HG02970 (cell line): ENCODE data around the gene SF3B4.
A peak's percentile ranks its signal among the peaks of the same experiment; 100 is the strongest.

ENCODE experiments used
- ATAC-seq: cut with Tn5 transposase; IDR thresholded peaks from one replicate; pipeline ENCODE4 v1.9.1; 2021; ENCODE audit warnings: mild to moderate bottlenecking, moderate library complexity, moderate number of reproducible peaks; ENCODE audit not compliant: unreplicated experiment, low FRiP score

Gene SF3B4

GRCh38 chr1:149933208-149933607, 5.6 kb upstream of the SF3B4 start:
- no peak for ATAC-seq

DNA sequence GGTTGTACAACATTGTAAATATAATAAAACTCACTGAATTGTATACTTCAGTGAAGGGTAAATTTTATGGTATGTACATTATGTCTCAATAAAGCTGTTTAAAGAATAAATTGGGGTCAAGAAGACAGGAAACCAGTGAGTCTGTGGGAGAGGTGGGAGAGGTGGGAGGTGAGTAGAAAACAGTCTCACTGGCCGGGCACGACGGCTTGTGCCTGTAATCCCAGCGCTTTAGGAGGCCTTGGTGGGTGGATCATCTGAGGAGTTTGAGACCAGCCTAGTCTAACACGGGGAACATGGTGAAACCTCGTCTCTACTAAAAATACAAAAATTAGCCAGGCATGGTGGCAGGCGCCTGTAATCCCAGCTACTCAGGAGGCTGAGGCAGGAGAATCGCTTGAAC, 4.9 kb upstream of the SF3B4 start:
- no peak for ATAC-seq

GRCh38 chr1:149931212-149931790, 3.7 kb upstream of the SF3B4 start:
- ATAC-seq: no peak

DNA sequence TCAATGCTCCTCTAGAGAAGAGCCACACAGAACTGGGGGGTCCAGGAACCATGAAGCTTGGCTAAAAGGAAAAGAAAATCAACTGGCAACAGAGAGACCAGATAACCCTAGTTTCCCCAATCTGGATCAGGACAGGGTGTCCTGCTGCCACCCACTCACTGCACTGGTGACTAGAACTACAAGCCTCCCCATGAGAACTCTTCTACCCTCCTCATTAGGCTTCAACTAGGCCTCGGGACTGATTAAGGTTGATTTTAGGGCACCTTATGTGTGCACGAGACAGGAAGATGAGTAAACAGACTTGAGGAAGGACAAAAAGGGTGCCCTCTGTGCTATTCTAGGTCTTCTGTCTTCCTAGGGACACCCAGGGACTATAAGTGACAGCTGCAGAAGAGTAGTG, 2.3 kb upstream of the SF3B4 start:
- ATAC-seq: no peak

DNA sequence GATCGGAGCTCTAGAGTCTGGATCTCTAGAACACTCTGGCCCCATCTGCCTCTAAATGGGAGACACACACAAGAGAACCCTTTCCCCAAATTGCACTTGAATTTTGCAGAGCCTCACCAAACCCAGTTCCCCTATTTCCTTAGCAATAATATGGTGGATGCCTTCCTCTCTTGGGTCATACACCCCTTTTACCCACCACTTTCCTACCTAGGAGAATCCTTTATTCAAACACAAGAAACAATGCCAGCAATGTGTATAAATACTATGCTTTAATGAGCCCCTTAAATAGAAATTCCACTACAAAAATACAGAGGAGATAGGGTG, 760 bp upstream of the SF3B4 start:
- ATAC-seq: no peak

DNA sequence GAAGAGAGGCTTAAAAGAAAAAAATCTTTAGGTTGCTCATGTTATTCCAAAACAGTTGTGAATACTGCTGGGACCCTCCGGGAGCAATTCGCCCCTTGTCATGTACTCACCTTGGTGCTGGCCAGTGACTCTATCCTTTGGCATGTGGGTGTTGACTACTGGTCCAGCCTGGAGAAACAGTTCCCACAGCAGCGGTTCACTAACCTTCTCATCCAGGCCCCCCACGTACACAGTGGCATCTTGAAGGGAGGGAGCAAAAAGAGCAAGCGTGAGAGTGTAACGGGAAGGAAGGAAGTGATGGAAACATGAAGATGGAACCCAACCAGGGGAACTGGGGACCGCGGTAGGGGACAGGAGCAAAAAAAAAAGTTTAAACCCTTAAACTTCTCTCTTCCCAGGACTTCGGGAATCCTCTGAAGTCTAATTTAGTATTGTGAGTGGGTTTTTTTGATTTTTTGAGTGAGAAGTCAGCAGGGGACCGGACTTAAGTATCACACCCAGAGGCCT, 494 bp downstream of the SF3B4 start:
- ATAC-seq: no peak

- ATAC-seq: no peak
Observed at GRCh38 chr1:149926296-149926695, 1.3 kb downstream of the SF3B4 start.

GRCh38 chr1:149925751-149926150, 1.9 kb downstream of the SF3B4 start:
- ATAC-seq: no peak

DNA sequence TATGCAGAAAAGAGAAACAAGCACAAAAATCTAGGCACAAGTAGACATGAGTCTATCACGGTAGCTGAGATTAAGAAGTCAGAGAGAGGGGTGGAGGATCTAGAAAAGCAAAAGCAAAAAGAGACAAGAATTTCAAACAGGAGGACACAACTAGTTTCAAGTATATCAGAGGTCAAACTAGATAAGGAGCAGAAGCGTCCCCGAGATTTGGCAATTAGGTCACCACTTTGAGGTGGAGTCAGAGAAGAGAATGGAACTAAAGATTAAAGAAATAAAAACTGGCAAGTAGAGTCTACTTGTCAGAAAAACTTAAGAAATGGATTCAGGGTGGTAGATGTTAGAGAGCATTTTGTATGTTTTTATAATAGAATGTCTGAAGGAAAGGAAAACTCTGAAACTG, 2.3 kb downstream of the SF3B4 start:
- no peak for ATAC-seq

DNA sequence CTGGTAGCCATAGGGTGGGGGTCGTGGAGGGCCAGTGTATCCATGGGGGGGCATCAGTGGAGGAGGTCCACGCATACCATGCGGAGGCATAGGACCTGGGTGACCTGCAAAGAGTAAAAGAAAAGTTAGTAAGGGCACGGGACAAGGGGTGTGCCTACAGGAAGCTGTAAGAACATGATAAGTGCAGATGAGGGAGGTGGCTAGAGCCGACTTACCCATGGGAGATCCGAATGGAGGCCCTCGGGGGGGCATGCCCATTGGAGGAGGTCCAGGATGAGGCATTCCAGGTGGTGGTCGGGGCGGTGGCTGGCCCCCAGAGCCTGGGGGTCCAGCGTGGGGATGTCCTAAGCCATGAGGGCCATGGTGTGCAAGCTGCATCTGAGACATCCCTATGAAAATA, 4.0 kb downstream of the SF3B4 start:
- ATAC-seq: no peak

DNA sequence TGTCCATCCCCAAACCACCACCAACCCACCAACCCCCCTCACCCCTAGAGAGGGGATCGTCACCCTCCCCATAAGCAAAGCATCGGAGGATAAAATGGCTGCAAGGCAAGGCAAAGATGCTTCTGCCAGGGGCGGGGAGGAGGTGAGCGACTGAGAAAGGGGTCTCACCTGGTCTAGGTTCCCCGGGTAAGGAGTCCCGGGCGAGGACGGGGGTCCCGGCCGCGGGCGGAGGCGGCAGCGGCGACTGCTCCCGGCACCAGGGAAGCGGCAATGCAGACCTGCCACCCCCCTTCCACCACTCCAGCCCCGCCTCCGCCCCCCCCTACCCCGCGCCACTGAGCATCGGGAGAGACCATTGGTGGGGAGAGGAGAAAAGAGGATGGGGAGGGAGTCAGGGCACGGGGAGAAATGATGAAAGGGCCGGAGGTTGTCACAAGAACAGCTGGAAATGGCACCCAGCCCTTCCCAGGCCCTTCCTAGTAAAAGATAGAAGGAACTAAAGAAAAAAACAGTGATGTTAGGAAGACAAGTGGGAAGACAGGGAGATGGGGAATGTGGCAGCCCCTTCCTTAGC, 9.9 kb downstream of the SF3B4 start, which contains the start of gene SV2A:
SV2A (minus strand) TSS at position 274 of the 574 bp plus-strand sequence. CDS start 4,004 bp downstream, outside the sequence.
- ATAC-seq: no peak

DNA sequence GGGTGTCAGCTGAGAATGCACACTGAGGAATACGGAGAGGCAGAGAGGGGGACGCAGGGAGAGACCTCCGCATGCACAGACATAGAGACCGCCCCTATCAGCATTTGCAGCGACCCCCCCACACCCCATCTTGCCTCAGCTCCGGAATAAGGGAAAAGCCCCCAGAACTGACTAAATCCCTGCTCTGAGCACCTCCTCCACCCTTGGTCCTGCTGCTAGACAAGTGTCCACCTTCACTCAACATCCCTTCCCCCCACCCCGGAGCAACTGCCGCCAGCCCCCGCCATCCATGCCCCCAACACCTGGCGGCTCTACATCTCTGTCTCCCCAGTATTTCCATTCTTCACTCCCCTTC, 10.7 kb downstream of the SF3B4 start:
- no peak for ATAC-seq

DNA sequence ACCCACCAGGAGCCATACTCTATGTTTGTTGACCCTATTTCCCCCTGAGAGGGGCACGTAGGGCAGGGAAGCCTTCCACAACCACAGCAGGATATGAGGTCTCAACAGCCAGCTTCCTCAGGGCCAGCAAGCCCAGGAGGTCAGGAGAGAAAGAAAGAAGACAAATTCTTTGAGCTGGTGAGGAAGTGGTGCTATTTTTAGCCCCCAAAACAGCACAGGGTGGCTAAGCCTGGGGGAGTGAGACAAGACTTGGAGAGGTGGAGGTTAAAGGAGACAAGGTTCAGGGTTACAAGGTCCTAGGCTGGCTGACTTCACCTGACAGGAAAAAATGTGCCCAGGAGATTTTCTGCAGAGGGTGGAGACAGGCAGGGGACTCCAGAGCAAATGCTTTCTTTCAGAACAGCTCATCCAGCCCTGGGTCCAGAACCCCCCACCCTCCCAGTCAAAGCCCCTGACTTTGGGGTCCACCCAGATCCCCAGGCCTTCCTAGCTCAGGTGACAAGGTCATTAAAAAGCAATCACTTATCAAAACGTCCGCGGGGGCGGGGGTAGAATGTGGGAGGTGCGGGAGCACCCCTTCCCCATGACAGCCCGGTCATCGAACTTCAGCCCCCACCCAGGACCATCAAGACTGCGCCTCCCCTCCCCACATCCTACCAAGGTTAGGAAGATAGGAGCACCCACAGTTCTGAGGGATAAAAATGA, 11.3 kb downstream of the SF3B4 start:
- no peak for ATAC-seq

GRCh38 chr1:149915429-149916192, 12.0 kb downstream of the SF3B4 start:
- ATAC-seq: no peak

DNA sequence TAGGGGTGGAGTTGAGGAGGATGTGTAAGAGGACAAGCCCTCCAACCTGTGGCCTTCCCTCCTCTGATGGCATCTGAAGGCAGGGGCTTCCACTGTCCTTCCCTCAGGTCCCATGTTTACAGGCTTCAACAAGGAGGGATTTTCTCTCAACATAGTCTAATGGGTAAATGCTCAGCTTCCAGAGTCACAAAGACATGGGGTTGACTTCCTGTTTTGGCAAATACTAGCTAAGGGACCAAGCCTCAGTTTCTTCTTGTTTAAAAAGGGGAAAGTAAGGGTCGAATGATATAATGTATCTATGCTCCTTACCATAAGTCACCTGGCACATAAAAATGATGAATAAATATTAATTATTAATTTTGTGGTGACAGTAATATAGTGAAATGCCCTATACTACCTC, 13.1 kb downstream of the SF3B4 start:
- ATAC-seq: no peak

DNA sequence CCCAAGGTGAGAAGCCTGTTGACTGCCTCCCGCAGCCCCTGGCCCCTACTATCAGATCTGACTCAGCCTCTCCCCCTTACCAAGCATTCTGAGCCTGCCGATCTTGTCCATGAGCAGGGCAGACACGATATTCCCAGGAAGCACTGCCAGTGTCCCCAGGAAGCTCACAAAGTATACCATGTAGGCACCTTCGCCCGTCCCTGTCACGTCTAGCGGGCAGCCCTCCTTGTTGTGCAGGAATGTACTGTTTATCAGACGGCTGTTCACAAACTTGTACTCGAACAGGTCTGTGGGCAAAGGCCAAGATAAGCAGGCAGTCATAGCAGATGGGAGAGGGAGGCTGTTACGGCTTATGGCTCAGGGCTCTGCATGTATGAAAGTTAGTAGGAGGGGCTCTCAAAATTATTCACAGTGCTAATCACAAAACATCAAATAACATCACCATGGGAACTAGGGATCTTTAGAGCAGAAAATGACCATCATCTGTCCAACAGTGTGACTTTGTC, 21.0 kb downstream of the SF3B4 start:
- ATAC-seq: no peak

GRCh38 chr1:149903836-149904491, 23.6 kb downstream of the SF3B4 start:
- ATAC-seq: no peak

DNA sequence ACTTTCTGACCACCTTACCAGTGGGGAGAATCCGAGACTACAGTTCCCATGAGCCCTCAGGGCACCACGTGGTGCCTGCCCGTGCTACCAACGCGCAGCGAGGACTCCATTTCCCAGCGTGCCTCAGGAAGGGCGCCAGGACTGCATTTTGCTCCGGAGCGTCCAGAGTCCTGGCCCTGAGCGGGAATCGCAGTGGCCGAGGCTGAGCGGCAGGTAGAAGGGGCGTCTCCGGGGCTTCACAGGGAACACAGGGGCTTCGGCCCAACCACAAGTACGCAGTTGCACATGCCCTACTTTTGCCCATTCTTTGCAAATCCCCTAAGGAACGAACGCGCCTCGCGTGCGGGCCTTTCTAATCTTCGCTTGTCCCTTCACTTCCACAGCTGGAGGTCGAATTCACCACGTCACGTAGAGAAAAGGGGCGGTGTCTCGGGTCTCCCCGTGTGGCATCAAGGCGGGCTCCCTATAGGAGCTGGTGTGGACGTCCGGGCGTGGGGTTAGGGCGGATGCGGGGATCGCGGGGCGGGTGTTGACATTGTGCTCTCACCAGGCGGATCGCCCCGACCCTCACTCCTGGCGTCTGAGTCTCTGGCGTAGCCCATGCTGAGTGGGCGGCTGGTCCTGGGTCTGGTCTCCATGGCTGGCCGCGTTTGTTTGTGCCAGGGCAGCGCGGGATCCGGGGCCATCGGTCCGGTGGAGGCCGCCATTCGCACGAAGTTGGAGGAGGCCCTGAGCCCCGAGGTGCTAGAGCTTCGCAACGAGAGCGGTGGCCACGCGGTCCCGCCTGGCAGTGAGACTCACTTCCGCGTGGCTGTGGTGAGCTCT, 27.9 kb downstream of the SF3B4 start, which contains the start of gene BOLA1:
BOLA1 (plus strand) TSS at position 109 of the 825 bp plus-strand sequence; CDS start at position 601, 492 bp downstream.
- peak; percentile 81 for ATAC-seq

- ATAC-seq: no peak
Observed at GRCh38 chr1:149896575-149896974, 31.0 kb downstream of the SF3B4 start.

DNA sequence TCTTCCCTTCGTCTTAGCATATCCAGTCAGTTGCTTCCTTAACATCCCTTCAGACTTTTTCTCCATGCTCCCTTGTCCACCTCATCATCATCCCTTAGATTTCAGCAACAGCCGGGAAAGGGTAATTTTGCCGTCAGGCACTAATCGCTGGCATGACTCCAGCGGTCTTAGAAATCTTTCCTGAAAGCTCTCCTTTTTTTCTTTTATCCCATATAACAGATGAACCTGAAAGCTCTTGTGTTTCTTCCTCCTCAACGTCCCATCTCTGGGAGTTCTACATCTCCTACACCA, 38.7 kb downstream of the SF3B4 start:
- ATAC-seq: no peak
